Peyer's patch (tissue), 4 donors: ENCODE results near the gene HECTD4.

ENCODE experiments used
- CTCF ChIP-seq, 6 experiments: fragments of 450-650 bp in 4 of 6; fragments of 200-600 bp in 2 of 6; sonication (generic) in 1 of 6; IDR thresholded peaks; one replicate each; pipeline ENCODE4 v1.5.1; 2017 to 2019; ENCODE audit warnings: antibody characterized with exemption in 6 of 6, mild to moderate bottlenecking in 3 of 6, moderate library complexity in 1 of 6
- POLR2A ChIP-seq, 2 donors: fragments of 450-650 bp; IDR thresholded peaks; one replicate each; pipeline ENCODE4 v1.5.1; 2017; ENCODE audit warnings: antibody characterized with exemption in 2 of 2, mild to moderate bottlenecking in 2 of 2, moderate library complexity in 2 of 2

DNA sequence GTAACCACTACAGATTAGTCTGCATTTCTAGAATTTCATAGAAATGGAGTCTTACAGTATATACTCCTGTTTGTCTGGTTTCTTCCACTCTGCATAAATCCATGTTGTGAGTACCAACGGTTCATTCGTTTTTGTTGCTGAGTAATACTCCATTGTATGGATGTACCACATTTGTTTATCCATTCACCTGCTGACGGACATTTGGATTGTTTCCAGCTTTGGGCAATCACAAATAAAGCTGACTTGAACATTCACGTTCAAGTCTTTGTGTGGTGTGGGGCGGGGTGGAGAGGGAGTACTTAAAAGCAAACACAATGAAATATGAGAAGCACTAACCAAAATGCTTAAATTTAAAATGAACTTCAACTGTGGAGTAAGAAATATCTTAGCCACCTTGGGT, 7.1 kb downstream of the HECTD4 start:
- no peak for TF ChIP-seq CTCF (IDR thresholded peaks at IDR 0.05)
- TF ChIP-seq POLR2A (IDR thresholded peaks at IDR 0.05) = no peak
